B cell (primary cell): Measurements from ENCODE around the gene TLNRD1.

Experiments
- CTCF ChIP-seq: fragments of 200-600 bp; IDR thresholded peaks from one replicate; pipeline ENCODE4 v1.8.0; 2022; ENCODE audit warnings: antibody characterized with exemption, mild to moderate bottlenecking
- EZH2 ChIP-seq: IDR thresholded peaks from 2 replicates; pipeline ENCODE4 v1.6.1; 2012; ENCODE audit warnings: borderline replicate concordance, low read depth, mild to moderate bottlenecking, moderate library complexity, low read length; ENCODE audit not compliant: insufficient read depth, poor library complexity, severe bottlenecking

- TF ChIP-seq CTCF, result no peak
- no peak for TF ChIP-seq EZH2
Measured at GRCh38 chr15:80984856-80985255, 15.9 kb upstream of the TLNRD1 start.
